A673 (cell line): ENCODE data around the gene WIF1. TPM values are rescaled to one million over a fixed set of nuclear protein-coding genes. Genes with fewer than 3 reads are reported as not detected.
A peak's percentile ranks its signal among the peaks of the same experiment; 100 is the strongest.

Source experiments
- BruUV-seq: library from RNA; stranded (reverse); fragments of 400-500 nt; replicated peaks from 2 replicates; lab custom pipeline; 2021; lab: Mats Ljungman, UMichigan
- CTCF ChIA-PET: fragments of 300-600 bp; sonication (Branson Sonifier 250); formaldehyde crosslinking; loops from one replicate; lab custom pipeline; 2022; ENCODE audit warnings: antibody characterized with exemption; lab: Charles Lee
- POLR2A ChIA-PET: fragments of 300-600 bp; sonication (Branson Sonifier 250); formaldehyde crosslinking; loops from one replicate; lab custom pipeline; 2022; ENCODE audit warnings: antibody characterized with exemption; ENCODE audit not compliant: low non-redundant PET; lab: Charles Lee
- DNase-seq: peaks from one replicate; pipeline ENCODE4 v3.0.0-alpha.2; 2015; ENCODE audit warnings: low spot score
- H3K27ac ChIP-seq: fragments of 200-600 bp; sonication (generic); 2 replicates; pipeline ENCODE4 v1.5.1; 2016; ENCODE audit warnings: mixed run types, low read depth, mild to moderate bottlenecking, mixed read lengths, antibody characterized with exemption, low read length; ENCODE audit not compliant: poor library complexity, severe bottlenecking
- H3K27me3 ChIP-seq: fragments of 200-600 bp; sonication (generic); replicated peaks from 2 replicates; pipeline ENCODE4 v1.6.1; 2017; ENCODE audit warnings: mixed run types, low read depth, mild to moderate bottlenecking, mixed read lengths, antibody characterized with exemption, low read length; ENCODE audit not compliant: insufficient read depth, poor library complexity
- H3K36me3 ChIP-seq: fragments of 200-600 bp; sonication (generic); 2 replicates; pipeline ENCODE4 v1.6.1; 2016; ENCODE audit warnings: mixed run types, mild to moderate bottlenecking, mixed read lengths, antibody characterized with exemption, low read length; ENCODE audit not compliant: insufficient read depth, poor library complexity, severe bottlenecking
- H3K4me1 ChIP-seq: fragments of 200-600 bp; sonication (generic); 2 replicates; pipeline ENCODE4 v1.6.1; 2017; ENCODE audit warnings: mixed run types, mild to moderate bottlenecking, mixed read lengths, antibody characterized with exemption, low read length; ENCODE audit not compliant: insufficient read depth, poor library complexity, severe bottlenecking
- H3K4me3 ChIP-seq: fragments of 200-600 bp; sonication (generic); 2 replicates; pipeline ENCODE4 v1.5.1; 2016; ENCODE audit warnings: low read depth, mixed run types, mild to moderate bottlenecking, mixed read lengths, low read length; ENCODE audit not compliant: poor library complexity, severe bottlenecking
- H3K9me3 ChIP-seq: fragments of 200-600 bp; sonication (generic); 2 replicates; pipeline ENCODE4 v1.6.1; 2016; ENCODE audit warnings: mixed run types, low read depth, mild to moderate bottlenecking, mixed read lengths, antibody characterized with exemption, low read length; ENCODE audit not compliant: poor library complexity, severe bottlenecking
- CTCF ChIP-seq: fragments of 300-800, 200-600 bp; sonication (generic); conservative IDR thresholded peaks from 2 replicates; pipeline ENCODE4 v1.5.1; 2017; ENCODE audit warnings: low read depth, mild to moderate bottlenecking, antibody characterized with exemption, low read length, moderate library complexity, mixed read lengths
- EZH2 ChIP-seq: fragments of 200-600 bp; sonication (generic); IDR thresholded peaks from 2 replicates; pipeline ENCODE4 v1.6.1; 2017; ENCODE audit warnings: borderline replicate concordance, low read depth, mild to moderate bottlenecking, mixed read lengths, antibody characterized with exemption, low read length; ENCODE audit not compliant: poor library complexity, severe bottlenecking
- intact Hi-C: fragments of 100-400 bp; cut with micrococcal nuclease; formaldehyde crosslinking; loops from one replicate; pipeline ENCODE4 v1.10.0; 2022; ENCODE audit not compliant: unreplicated experiment
- total RNA-seq: library from RNA; stranded (reverse); gene quantifications from 2 replicates; pipeline ENCODE4 v1.2.3, GENCODE V29; 2021

Gene WIF1
- total RNA-seq, 1 experiment from 2014 or later, result not detected

- POLR2A ChIA-PET, result interaction anchor here (1.0 kb wide), 1 partner anchor 11 kb away, joined by 5 read pairs; no protein-coding TSS in a partner anchor
- H3K9me3 ChIP-seq, result no peaks in the 10 kb centered on the region
- H3K36me3 ChIP-seq, result no peaks in the 10 kb centered on the region
- H3K27ac ChIP-seq, result peak within 1 kb of the TSS; percentile 97
- intact Hi-C loops, result no loop called here
- peak within 1 kb of the TSS; percentile 98 for H3K4me3 ChIP-seq
- no peaks in the 10 kb centered on the region for H3K27me3 ChIP-seq
- CTCF ChIA-PET, result interaction anchor here (1.0 kb wide), 1 partner anchor 63 kb away, joined by 3 read pairs; no protein-coding TSS in a partner anchor
- H3K4me1 ChIP-seq, result peaks cover 35% of the 10 kb centered on the region
- peak; percentile 95 for DNase-seq
- no TSS peak for BruUV-seq
- TF ChIP-seq CTCF (no peak), EZH2 (no peak)
These were observed 48.5 kb upstream of the WIF1 start, which contains the start of gene LEMD3 for GRCh38 chr12:65169320-65170208. LEMD3 (plus strand) TSS chr12:65169583; CDS start chr12:65169597, 14 bp downstream.

GRCh38 chr12:65168681-65169319 lies 47.7 kb upstream of the WIF1 start:
- DNase-seq, result no peak
- POLR2A ChIA-PET, result no interaction called here
- H3K36me3 ChIP-seq, result no peaks in the 10 kb centered on the region
- TF ChIP-seq CTCF (no peak), EZH2 (no peak)
- TSS peak; percentile 86 for BruUV-seq
- intact Hi-C loops, result no loop called here
- H3K27ac ChIP-seq, result peak overlapping the region; percentile 97
- H3K4me3 ChIP-seq, result peak overlapping the region; percentile 98
- no peaks in the 10 kb centered on the region for H3K9me3 ChIP-seq
- CTCF ChIA-PET, result no interaction called here
- peaks cover 31% of the 10 kb centered on the region for H3K4me1 ChIP-seq
- no peaks in the 10 kb centered on the region for H3K27me3 ChIP-seq

GRCh38 chr12:65164774-65165173 lies 43.7 kb upstream of the WIF1 start:
- CTCF ChIA-PET, result no interaction called here
- no peak overlapping the region for H3K4me3 ChIP-seq
- H3K36me3 ChIP-seq, result no peaks in the 10 kb centered on the region
- no peak overlapping the region for H3K27ac ChIP-seq
- H3K27me3 ChIP-seq, result no peaks in the 10 kb centered on the region
- H3K4me1 ChIP-seq, result peaks cover 9% of the 10 kb centered on the region
- POLR2A ChIA-PET, result no interaction called here
- no peak for DNase-seq
- no TSS peak for BruUV-seq
- no peak for TF ChIP-seq EZH2
- H3K9me3 ChIP-seq, result no peaks in the 10 kb centered on the region
- intact Hi-C loops, result no loop called here
